Uterus (tissue), 2 donors: Measurements from ENCODE around the gene ZNF423.

Experiments used
- POLR2A ChIP-seq, 2 donors: fragments of 450-650 bp; IDR thresholded peaks; one replicate each; pipeline ENCODE4 v1.6.1; 2016; ENCODE audit warnings: antibody characterized with exemption in 2 of 2, mild to moderate bottlenecking in 1 of 2, moderate library complexity in 1 of 2
- TF ChIP-seq, protein P1 (sequence below), 4 experiments: fragments of 200-600 bp in 2 of 4; fragments of 450-650 bp in 2 of 4; sonication (generic) in 2 of 4; IDR thresholded peaks; one replicate each; pipeline ENCODE4 v1.5.1; 2016 to 2019; ENCODE audit warnings: antibody characterized with exemption in 4 of 4, mild to moderate bottlenecking in 2 of 4, moderate library complexity in 1 of 4

GRCh38 chr16:49587511-49587910, 268.4 kb downstream of the ZNF423 start:
- no peak for TF ChIP-seq POLR2A (IDR thresholded peaks at IDR 0.05)
- TF ChIP-seq, protein P1, sequence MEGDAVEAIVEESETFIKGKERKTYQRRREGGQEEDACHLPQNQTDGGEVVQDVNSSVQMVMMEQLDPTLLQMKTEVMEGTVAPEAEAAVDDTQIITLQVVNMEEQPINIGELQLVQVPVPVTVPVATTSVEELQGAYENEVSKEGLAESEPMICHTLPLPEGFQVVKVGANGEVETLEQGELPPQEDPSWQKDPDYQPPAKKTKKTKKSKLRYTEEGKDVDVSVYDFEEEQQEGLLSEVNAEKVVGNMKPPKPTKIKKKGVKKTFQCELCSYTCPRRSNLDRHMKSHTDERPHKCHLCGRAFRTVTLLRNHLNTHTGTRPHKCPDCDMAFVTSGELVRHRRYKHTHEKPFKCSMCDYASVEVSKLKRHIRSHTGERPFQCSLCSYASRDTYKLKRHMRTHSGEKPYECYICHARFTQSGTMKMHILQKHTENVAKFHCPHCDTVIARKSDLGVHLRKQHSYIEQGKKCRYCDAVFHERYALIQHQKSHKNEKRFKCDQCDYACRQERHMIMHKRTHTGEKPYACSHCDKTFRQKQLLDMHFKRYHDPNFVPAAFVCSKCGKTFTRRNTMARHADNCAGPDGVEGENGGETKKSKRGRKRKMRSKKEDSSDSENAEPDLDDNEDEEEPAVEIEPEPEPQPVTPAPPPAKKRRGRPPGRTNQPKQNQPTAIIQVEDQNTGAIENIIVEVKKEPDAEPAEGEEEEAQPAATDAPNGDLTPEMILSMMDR (IDR thresholded peaks at IDR 0.05), result no peak
